ENCODE data around the gene SIK3.

Gene SIK3

GRCh38 chr11:116873381-116873780 lies 224.8 kb downstream of the SIK3 start:
- no peak for ATAC-seq
- peaks cover 73% of the 10 kb centered on the region for H3K36me3 Mint-ChIP-seq

GRCh38 chr11:116871248-116871647 lies 227.0 kb downstream of the SIK3 start:
- Mint-ChIP-seq H3K27ac (no peak overlapping the region), H3K36me3 (peaks cover 89% of the 10 kb centered on the region), H3K4me3 (no peak overlapping the region), H3K9me3 (no peaks in the 10 kb centered on the region), H3K4me1 (peaks cover 10% of the 10 kb centered on the region), H3K27me3 (no peaks in the 10 kb centered on the region)
- ATAC-seq, result no peak

More at GRCh38 chr11:116873381-116873780, 224.8 kb downstream of the SIK3 start:
- H3K9me3 Mint-ChIP-seq, result no peaks in the 10 kb centered on the region
- no peak overlapping the region for H3K27ac Mint-ChIP-seq
- H3K4me1 Mint-ChIP-seq, result peaks cover 12% of the 10 kb centered on the region
- H3K4me3 Mint-ChIP-seq, result no peak overlapping the region
- H3K27me3 Mint-ChIP-seq, result no peaks in the 10 kb centered on the region

GRCh38 chr11:116870054-116870453 lies 228.2 kb downstream of the SIK3 start:
- peaks cover 92% of the 10 kb centered on the region for H3K36me3 Mint-ChIP-seq
- peaks cover 10% of the 10 kb centered on the region for H3K4me1 Mint-ChIP-seq
- no peak overlapping the region for H3K4me3 Mint-ChIP-seq
- no peaks in the 10 kb centered on the region for H3K9me3 Mint-ChIP-seq
- H3K27ac Mint-ChIP-seq, result peak overlapping the region; percentile 20
- H3K27me3 Mint-ChIP-seq, result no peaks in the 10 kb centered on the region
- ATAC-seq, result peak; percentile 51

- Mint-ChIP-seq H3K36me3 (peaks cover 88% of the 10 kb centered on the region), H3K9me3 (no peaks in the 10 kb centered on the region), H3K27ac (peak overlapping the region; percentile 20), H3K27me3 (no peaks in the 10 kb centered on the region), H3K4me1 (peaks cover 10% of the 10 kb centered on the region), H3K4me3 (no peak overlapping the region)
- ATAC-seq, result no peak
These were observed 228.6 kb downstream of the SIK3 start for GRCh38 chr11:116869610-116870009.

- Mint-ChIP-seq H3K27me3 (no peaks in the 10 kb centered on the region), H3K27ac (no peak overlapping the region), H3K9me3 (no peaks in the 10 kb centered on the region), H3K4me1 (peaks cover 10% of the 10 kb centered on the region), H3K4me3 (no peak overlapping the region), H3K36me3 (peaks cover 89% of the 10 kb centered on the region)
- ATAC-seq, result no peak
These were observed 230.2 kb downstream of the SIK3 start for GRCh38 chr11:116868066-116868465.

GRCh38 chr11:116867619-116868018 lies 230.6 kb downstream of the SIK3 start:
- peaks cover 10% of the 10 kb centered on the region for H3K4me1 Mint-ChIP-seq
- H3K27me3 Mint-ChIP-seq, result no peaks in the 10 kb centered on the region
- no peak overlapping the region for H3K4me3 Mint-ChIP-seq
- H3K27ac Mint-ChIP-seq, result no peak overlapping the region
- H3K9me3 Mint-ChIP-seq, result no peaks in the 10 kb centered on the region
- ATAC-seq, result no peak
- H3K36me3 Mint-ChIP-seq, result peaks cover 84% of the 10 kb centered on the region

- H3K36me3 Mint-ChIP-seq, result peaks cover 86% of the 10 kb centered on the region
- no peak overlapping the region for H3K4me3 Mint-ChIP-seq
- H3K4me1 Mint-ChIP-seq, result peaks cover 10% of the 10 kb centered on the region
- no peak overlapping the region for H3K27ac Mint-ChIP-seq
- H3K9me3 Mint-ChIP-seq, result no peaks in the 10 kb centered on the region
- no peak for ATAC-seq
- no peaks in the 10 kb centered on the region for H3K27me3 Mint-ChIP-seq
These were observed 231.3 kb downstream of the SIK3 start for GRCh38 chr11:116866804-116867455.

- no peak overlapping the region for H3K27ac Mint-ChIP-seq
- H3K9me3 Mint-ChIP-seq, result no peaks in the 10 kb centered on the region
- no peak for ATAC-seq
- H3K27me3 Mint-ChIP-seq, result no peaks in the 10 kb centered on the region
- H3K4me1 Mint-ChIP-seq, result peaks cover 9% of the 10 kb centered on the region
- peaks cover 86% of the 10 kb centered on the region for H3K36me3 Mint-ChIP-seq
- H3K4me3 Mint-ChIP-seq, result no peak overlapping the region
These were observed 232.5 kb downstream of the SIK3 start for GRCh38 chr11:116865696-116866095.

- Mint-ChIP-seq H3K4me1 (no peaks in the 10 kb centered on the region), H3K27ac (no peak overlapping the region), H3K36me3 (peaks cover 83% of the 10 kb centered on the region), H3K4me3 (no peak overlapping the region), H3K9me3 (no peaks in the 10 kb centered on the region), H3K27me3 (no peaks in the 10 kb centered on the region)
- no peak for ATAC-seq
These were observed 233.7 kb downstream of the SIK3 start for GRCh38 chr11:116864531-116864930.

- H3K4me1 Mint-ChIP-seq, result no peaks in the 10 kb centered on the region
- H3K36me3 Mint-ChIP-seq, result peaks cover 84% of the 10 kb centered on the region
- H3K27ac Mint-ChIP-seq, result no peak overlapping the region
- H3K4me3 Mint-ChIP-seq, result no peak overlapping the region
- ATAC-seq, result no peak
- no peaks in the 10 kb centered on the region for H3K27me3 Mint-ChIP-seq
- H3K9me3 Mint-ChIP-seq, result no peaks in the 10 kb centered on the region
These were observed 235.3 kb downstream of the SIK3 start for GRCh38 chr11:116862951-116863350.

- peaks cover 84% of the 10 kb centered on the region for H3K36me3 Mint-ChIP-seq
- no peak overlapping the region for H3K4me3 Mint-ChIP-seq
- H3K27me3 Mint-ChIP-seq, result no peaks in the 10 kb centered on the region
- no peaks in the 10 kb centered on the region for H3K9me3 Mint-ChIP-seq
- H3K4me1 Mint-ChIP-seq, result no peaks in the 10 kb centered on the region
- H3K27ac Mint-ChIP-seq, result no peak overlapping the region
- ATAC-seq, result no peak
These were observed 236.0 kb downstream of the SIK3 start for GRCh38 chr11:116862185-116862584.

- Mint-ChIP-seq H3K27ac (no peak overlapping the region), H3K4me1 (no peaks in the 10 kb centered on the region), H3K4me3 (no peak overlapping the region), H3K9me3 (no peaks in the 10 kb centered on the region), H3K36me3 (peaks cover 84% of the 10 kb centered on the region), H3K27me3 (no peaks in the 10 kb centered on the region)
- ATAC-seq, result no peak
These were observed 236.7 kb downstream of the SIK3 start for GRCh38 chr11:116861539-116861938.

- peaks cover 3% of the 10 kb centered on the region for H3K4me1 Mint-ChIP-seq
- no peak overlapping the region for H3K4me3 Mint-ChIP-seq
- no peak overlapping the region for H3K27ac Mint-ChIP-seq
- H3K36me3 Mint-ChIP-seq, result peaks cover 82% of the 10 kb centered on the region
- ATAC-seq, result no peak
- H3K27me3 Mint-ChIP-seq, result no peaks in the 10 kb centered on the region
- H3K9me3 Mint-ChIP-seq, result no peaks in the 10 kb centered on the region
These were observed 237.9 kb downstream of the SIK3 start for GRCh38 chr11:116860303-116860702.

- Mint-ChIP-seq H3K36me3 (peaks cover 80% of the 10 kb centered on the region), H3K27ac (no peak overlapping the region), H3K4me1 (peaks cover 11% of the 10 kb centered on the region), H3K27me3 (no peaks in the 10 kb centered on the region), H3K4me3 (no peak overlapping the region), H3K9me3 (no peaks in the 10 kb centered on the region)
- ATAC-seq, result no peak
These were observed 239.1 kb downstream of the SIK3 start for GRCh38 chr11:116859175-116859574.

- peaks cover 72% of the 10 kb centered on the region for H3K36me3 Mint-ChIP-seq
- H3K4me3 Mint-ChIP-seq, result no peak overlapping the region
- no peaks in the 10 kb centered on the region for H3K9me3 Mint-ChIP-seq
- no peak for ATAC-seq
- no peaks in the 10 kb centered on the region for H3K27me3 Mint-ChIP-seq
- H3K27ac Mint-ChIP-seq, result no peak overlapping the region
- H3K4me1 Mint-ChIP-seq, result peaks cover 23% of the 10 kb centered on the region
These were observed 240.3 kb downstream of the SIK3 start for GRCh38 chr11:116857936-116858335.

GRCh38 chr11:116857316-116857715 lies 240.9 kb downstream of the SIK3 start:
- no peak for ATAC-seq
- H3K36me3 Mint-ChIP-seq, result peaks cover 75% of the 10 kb centered on the region

More at GRCh38 chr11:116857316-116857715, 240.9 kb downstream of the SIK3 start:
- no peaks in the 10 kb centered on the region for H3K27me3 Mint-ChIP-seq
- H3K4me3 Mint-ChIP-seq, result no peak overlapping the region
- no peak overlapping the region for H3K27ac Mint-ChIP-seq
- H3K9me3 Mint-ChIP-seq, result no peaks in the 10 kb centered on the region
- H3K4me1 Mint-ChIP-seq, result peaks cover 29% of the 10 kb centered on the region
